Left cardiac atrium (tissue), 4 donors: ENCODE data around the gene SERPINA1. TPM values are rescaled to one million over a fixed set of nuclear protein-coding genes. Genes with fewer than 3 reads are reported as not detected.

Experiments used
- ATAC-seq, 2 donors: fragments of 200-7000 bp; cut with Tn5 transposase; one replicate each; pipeline ENCODE4 v1.9.1; 2020; ENCODE audit warnings: mild to moderate bottlenecking in 2 of 2, moderate library complexity in 2 of 2
- DNase-seq: peaks from one replicate; pipeline ENCODE4 v3.0.0-alpha.2; 2020
- intact Hi-C, 2 donors: fragments of 100-400 bp; cut with DNase I; formaldehyde crosslinking; loops; one replicate each; pipeline versions ENCODE4 v1.14.1 to v1.15.1; 2022 to 2023
- total RNA-seq, 2 donors: library from RNA; stranded (reverse); fragmentation: NEBNext Ultra II Directional; extraction: Animal tissue kit (Norgen Biotek cat#: 25700); gene quantifications; one replicate each; pipeline ENCODE4 v1.2.1, GENCODE V29; 2021
- donor health status: DM: no; HTN: yes; CAD: no.
- donor health status: DM: no; HTN: yes; CAD: no; lungs with severe emphysema.
- donor health status: DM: yes; HTN: yes; CAD: no.
- donor health status: Dilated cardiomyopathy.

The SERPINA1 gene
- total RNA-seq, 2 donors from 2014 or later = 7.1 to 18.2 TPM

DNA sequence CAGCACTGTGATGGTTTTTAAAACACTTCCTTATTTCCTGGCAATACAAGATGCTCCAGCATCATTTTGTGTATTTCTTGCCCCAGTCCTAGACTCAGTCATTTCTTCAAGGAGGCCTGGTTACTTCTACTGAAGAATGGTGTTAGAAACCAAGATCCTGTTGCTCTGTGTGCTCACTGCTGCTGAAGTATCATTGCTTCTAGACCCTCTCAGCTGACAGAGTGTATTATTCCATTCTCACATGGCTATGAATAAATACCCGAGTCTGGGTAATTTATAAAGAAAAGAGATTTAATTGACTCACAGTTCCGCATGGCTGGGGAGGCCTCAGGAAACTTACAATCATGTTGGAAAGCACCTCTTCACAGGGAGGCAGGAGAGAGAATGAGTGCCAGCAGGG lies 50.4 kb downstream of the SERPINA1 start:
- DNase-seq (no peak), ATAC-seq (no peak)

DNA sequence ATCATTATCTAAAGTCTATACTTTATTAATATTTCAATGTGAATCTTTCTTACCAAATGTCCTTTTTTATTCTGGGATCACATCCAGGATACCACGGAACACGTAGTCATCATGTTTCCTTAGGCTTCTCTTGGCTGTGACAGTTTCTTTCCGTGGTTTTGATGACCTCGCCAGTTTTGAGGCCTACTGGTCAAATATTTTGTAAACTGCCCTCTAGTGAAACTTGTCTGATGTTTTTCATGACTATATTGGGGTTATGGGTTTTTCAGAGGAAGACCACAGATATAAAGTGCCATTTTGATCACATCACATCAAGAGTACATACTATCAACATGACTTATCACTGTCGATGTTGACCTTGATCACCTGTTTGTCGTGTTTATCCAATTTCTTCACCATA lies 51.1 kb downstream of the SERPINA1 start:
- DNase-seq (no peak), ATAC-seq (no peak)
- intact Hi-C loops = no loop called here

More for the DNA sequence above, 50.4 kb downstream of the SERPINA1 start:
- intact Hi-C loops = no loop called here

DNA sequence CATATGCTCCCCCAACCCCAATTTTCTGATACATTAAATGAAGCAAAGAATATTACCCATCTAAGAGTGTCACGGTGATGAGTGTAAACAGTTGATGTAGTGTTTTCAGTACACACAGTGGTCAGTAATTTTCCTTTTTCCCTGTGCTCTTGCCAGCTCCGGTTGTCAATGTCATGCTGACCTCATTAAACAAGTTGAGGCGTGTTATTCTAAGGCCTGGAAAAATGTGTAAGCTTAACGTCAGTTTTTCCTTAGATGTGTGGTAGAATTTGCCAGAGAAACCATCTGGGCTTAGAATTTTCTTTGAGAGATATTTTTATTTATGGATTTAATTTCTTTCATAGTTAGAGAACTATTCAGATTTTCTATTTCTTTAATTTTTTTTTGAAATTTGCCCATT lies 53.5 kb downstream of the SERPINA1 start:
- DNase-seq (no peak), ATAC-seq (no peak)
- intact Hi-C loops = no loop called here

DNA sequence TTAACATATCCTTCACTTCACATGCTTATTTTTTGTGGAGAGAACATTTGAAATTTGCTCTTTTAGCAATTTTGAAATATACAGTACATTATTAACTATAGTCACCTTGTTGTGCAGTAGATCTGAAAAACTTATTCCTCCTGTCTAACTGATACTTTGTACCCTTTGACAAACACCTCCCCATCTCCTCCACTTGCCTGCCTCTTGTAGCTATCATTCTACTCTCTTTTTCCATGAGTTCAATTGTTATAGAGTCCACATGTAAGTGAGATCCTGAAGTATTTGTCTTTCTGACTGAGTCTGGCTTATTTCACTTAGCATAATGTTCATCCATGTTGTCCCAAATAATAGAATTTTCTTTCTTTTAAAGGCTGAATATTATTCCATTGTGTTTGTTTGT lies 55.8 kb downstream of the SERPINA1 start:
- no peak for DNase-seq
- no peak for ATAC-seq
- intact Hi-C loops = no loop called here

DNA sequence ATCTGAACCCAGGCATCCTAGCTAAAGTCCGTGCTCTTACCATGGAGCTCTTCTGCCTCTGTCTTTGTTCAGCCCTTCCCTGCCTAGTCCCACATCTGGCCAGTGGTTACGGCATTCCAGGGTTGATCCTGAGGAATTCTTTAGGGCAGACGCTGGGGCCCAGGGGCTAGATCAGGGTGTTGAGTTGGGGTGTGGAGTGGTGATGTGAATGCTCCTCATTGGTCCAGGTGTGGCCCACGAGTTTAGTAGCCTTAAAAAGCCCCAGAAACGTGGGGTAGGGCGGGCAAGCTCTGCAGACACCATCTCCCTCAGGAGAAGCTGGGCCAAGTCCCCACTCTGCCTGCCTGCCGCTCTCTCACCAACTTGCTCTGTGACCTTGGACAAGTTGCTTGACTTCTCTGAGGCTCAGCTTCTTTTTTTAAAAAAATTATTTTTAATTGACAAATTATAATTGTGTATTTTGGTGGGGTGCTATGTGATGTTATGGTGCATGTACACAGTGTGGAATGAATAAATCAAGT lies 56.3 kb downstream of the SERPINA1 start:
- DNase-seq (no peak), ATAC-seq (no peak)
- intact Hi-C loops = no loop called here

DNA sequence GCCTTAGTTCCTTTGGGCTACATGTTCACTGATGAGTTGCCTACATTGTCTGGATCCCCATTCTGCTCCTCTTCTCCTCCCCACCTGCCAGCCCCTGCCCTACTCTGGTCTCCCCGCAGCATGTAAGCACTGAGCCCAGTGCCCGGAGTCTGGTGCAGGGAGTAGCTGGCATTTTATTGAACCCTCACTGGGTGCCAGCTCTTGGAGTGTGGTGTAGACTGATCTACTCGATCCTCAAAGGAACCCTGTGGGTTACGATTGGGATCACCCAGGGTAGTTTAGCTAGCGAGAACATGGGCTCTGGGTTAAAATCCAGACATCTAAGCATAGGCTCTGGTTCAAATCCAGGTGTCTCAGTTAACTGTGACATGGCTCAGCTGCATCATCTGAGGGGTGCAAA lies 56.9 kb downstream of the SERPINA1 start:
- ATAC-seq (no peak), DNase-seq (no peak)
- intact Hi-C loops = no loop called here

DNA sequence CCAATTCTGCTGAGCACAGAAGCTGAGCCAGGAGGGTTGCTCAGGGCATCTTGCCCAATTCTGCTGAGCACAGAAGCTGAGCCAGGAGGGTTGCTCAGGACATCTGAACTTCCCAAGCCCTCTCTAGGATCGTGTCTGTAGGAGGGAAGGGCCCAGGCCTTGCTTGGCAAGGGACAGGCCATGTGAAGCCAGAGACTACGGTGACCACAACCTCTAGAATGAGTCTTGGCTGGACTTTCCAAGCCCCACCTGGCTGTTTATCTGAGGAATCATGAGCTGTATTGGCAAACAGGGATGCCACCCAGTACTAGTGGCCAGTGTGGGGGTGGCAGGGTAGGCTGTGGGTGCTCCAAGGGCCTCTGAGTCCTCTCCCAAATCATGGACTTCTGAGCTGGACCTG lies 57.5 kb downstream of the SERPINA1 start:
- ATAC-seq (peak; percentile 19 to 23), DNase-seq (no peak)
- intact Hi-C loops = no loop called here

DNA sequence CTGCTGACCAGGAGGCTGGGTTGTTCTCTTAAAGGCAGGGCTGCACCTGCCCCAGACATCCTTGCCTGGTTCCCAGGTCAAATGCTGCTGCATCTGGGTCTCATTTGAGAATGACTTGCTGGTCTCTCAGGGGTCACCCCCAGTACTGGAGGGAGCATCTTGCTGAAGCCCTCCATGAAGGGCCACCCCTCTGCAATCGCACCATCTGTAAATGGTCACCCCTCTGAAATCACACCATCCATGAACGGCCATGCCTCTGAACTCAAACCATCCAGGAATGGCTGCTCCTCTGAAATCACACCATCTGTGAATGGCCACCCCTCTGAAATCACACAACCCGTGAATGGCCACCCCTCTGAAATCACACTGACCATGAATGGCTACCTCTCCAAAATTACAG lies 58.0 kb downstream of the SERPINA1 start:
- peak in 1 of 2 donors; percentile 47 for ATAC-seq
- intact Hi-C loops = no loop called here
- DNase-seq = no peak

DNA sequence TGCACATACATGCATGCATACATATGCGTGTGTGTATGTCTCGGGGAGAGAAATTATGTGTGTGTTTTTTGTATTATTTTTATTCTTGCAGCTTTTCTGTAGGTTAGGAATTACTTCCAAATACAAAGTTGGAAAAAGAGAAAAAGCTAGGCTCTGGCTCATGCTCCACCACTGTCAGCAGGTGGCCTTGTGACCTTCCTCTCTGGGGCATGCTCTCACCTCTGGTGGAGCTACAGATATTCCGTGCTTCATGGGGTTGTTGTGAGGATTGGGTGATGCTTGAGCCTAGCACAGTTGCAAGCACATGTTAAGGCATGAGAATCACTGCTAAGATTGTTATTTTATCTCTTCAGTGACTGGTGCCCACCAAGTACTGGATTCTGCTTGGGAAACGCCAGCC lies 58.5 kb downstream of the SERPINA1 start:
- intact Hi-C loops = no loop called here
- ATAC-seq (no peak), DNase-seq (no peak)

DNA sequence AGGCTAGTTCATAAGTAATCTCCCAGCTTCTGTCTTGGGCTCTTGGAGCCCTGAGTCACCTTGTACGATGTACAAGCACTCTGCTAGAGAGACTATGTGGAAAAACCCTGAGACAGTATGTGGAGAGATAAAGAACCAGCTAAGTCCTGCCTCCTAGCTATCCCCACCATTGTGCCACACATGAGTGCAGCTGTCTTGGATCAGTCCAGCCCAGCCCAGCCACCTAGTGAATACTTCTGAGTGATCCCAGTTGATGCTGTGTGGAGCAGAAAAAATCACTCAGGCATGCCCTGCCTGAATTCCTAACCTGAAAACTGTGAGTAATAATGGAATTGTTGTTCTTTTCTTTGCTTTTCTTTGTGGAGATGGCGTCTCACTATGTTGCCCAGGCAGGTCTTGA lies 60.2 kb downstream of the SERPINA1 start:
- DNase-seq = no peak
- intact Hi-C loops = no loop called here
- ATAC-seq = no peak

Other genes starting within 250 kb of the SERPINA1 start
- under 1 TPM; 0.18 to 0.29 TPM for gene PPP4R4, start 214.3 kb downstream of the SERPINA1 start, total RNA-seq
- not detected for gene SERPINA10, start 95.3 kb downstream of the SERPINA1 start, total RNA-seq
- gene SERPINA6, start 65.3 kb downstream of the SERPINA1 start, total RNA-seq = not detected
- not detected for gene SERPINA2, start 21.9 kb downstream of the SERPINA1 start, total RNA-seq
- gene SERPINA11, start 64.2 kb upstream of the SERPINA1 start, total RNA-seq = not detected
- not detected for gene SERPINA9, start 87.6 kb upstream of the SERPINA1 start, total RNA-seq
- gene SERPINA12, start 120.9 kb upstream of the SERPINA1 start, total RNA-seq = not detected
- not detected for gene SERPINA4, start 172.8 kb upstream of the SERPINA1 start, total RNA-seq
- 10 to 100 TPM in 1 of 2 donors, 1 to 10 TPM in 1; 9.3 to 13.8 TPM for gene SERPINA5, start 192.8 kb upstream of the SERPINA1 start, total RNA-seq
- gene SERPINA3, start 223.8 kb upstream of the SERPINA1 start, total RNA-seq = 100 to 1,000 TPM; 232 to 284 TPM